ENCODE results near the gene AFP. TPM values are rescaled to one million over a fixed set of nuclear protein-coding genes. Genes with fewer than 3 reads are reported as not detected.

The AFP gene
- total and polyA plus RNA-seq, 2 of the 4 experiments (the other 2 are of a cell fraction) = 0.87 to 1.3 TPM

- dilution Hi-C loops (cut with HindIII; ENCODE audit: low sequenced_read_pairs, unreplicated experiment) (no loop called here), in situ Hi-C loops (cut with MboI; ENCODE audit: low sequenced_read_pairs) (no loop called here), intact Hi-C loops (cut with micrococcal nuclease) (no loop called here)
- no TSS peak for BruUV-seq (replicated peaks)
- Histone ChIP-seq H3K9me3 (ENCODE audit: control insufficient read depth, insufficient read depth, low read length) (no peaks in the 10 kb centered on the region), H3K9ac (ENCODE audit: low read depth, low read length) (no peak overlapping the region), H2AK5ac (ENCODE audit: low read depth, low read length) (no peak overlapping the region), H3K79me1 (ENCODE audit: low read depth in 1 of 2, low read length in 2 of 2) (no peaks in the 10 kb centered on the region), H3K18ac (ENCODE audit: low read depth, low read length) (no peak overlapping the region), H4K5ac (ENCODE audit: low read depth, low read length) (no peak overlapping the region), H3K56ac (ENCODE audit: extremely low read depth, insufficient read depth, low read length) (no peak overlapping the region), H2BK20ac (ENCODE audit: low read depth, low read length) (no peak overlapping the region), H2AK9ac (replicated peaks; ENCODE audit: low read depth, low read length, poor library complexity) (no peak overlapping the region), H3K9me1 (ENCODE audit: insufficient read depth, low read length) (no peaks in the 10 kb centered on the region), H3K4me3 (ENCODE audit: insufficient read depth, low read depth, low read length) (no peak overlapping the region), H2AFZ (replicated peaks; ENCODE audit: low read length, poor library complexity) (no peak overlapping the region), H3K4ac (ENCODE audit: low read depth, low read length) (no peak overlapping the region), H3K4me2 (ENCODE audit: low read depth, low read length) (no peak overlapping the region), H4K20me1 (ENCODE audit: insufficient read depth, low read length) (no peaks in the 10 kb centered on the region), H3K36me3 (ENCODE audit: control insufficient read depth, insufficient read depth, low read length) (no peaks in the 10 kb centered on the region), H2BK120ac (ENCODE audit: low read depth, low read length) (no peak overlapping the region), H3K27ac (ENCODE audit: insufficient read depth, low read length) (no peak overlapping the region), H3K14ac (replicated peaks; ENCODE audit: low read depth, low read length) (no peak overlapping the region), H3K4me1 (ENCODE audit: control insufficient read depth, insufficient read depth, low read length) (no peaks in the 10 kb centered on the region), H4K91ac (ENCODE audit: insufficient read depth, low read depth, low read length) (no peak overlapping the region), H2BK15ac (ENCODE audit: low read depth, low read length) (no peak overlapping the region), H3K27me3 (ENCODE audit: control insufficient read depth, insufficient read depth, low read length) (peaks cover 7% of the 10 kb centered on the region), H2BK5ac (ENCODE audit: low read depth, low read length, poor library complexity, severe bottlenecking) (no peak overlapping the region), H3K23ac (ENCODE audit: low read depth, low read length) (no peak overlapping the region), H4K8ac (ENCODE audit: low read depth in 2 of 2, low read length in 2 of 2) (no peak overlapping the region)
- TF ChIP-seq MXI1 (IDR thresholded peaks at IDR 0.05; ENCODE audit: borderline replicate concordance, low read depth, low read length) (no peak), CTCF (conservative IDR thresholded peaks at IDR 0.05; ENCODE audit: low read depth, low read length) (no peak), USF2 (IDR thresholded peaks at IDR 0.05; ENCODE audit: low read depth, low read length) (no peak), FOS (IDR thresholded peaks at IDR 0.05; ENCODE audit: low read depth, low read length) (no peak), RCOR1 (IDR thresholded peaks at IDR 0.05; ENCODE audit: insufficient replicate concordance, low read length) (no peak), CHD1 (IDR thresholded peaks at IDR 0.05; ENCODE audit: low read depth, low read length) (no peak)
- DNase-seq (no peak), ATAC-seq (ENCODE audit: low read depth) (no peak)
- 33% methylated on average over 1 of the region's 2 CpGs; no CpG with 5 or more reads in 1 of the 2 experiments for WGBS, 2 experiments (ENCODE audit: extremely low coverage in 2 of 2, insufficient read length in 1 of 2)
- POLR2A ChIA-PET (ENCODE audit: unreplicated experiment) = no interaction called here
- CTCF ChIA-PET = interaction anchor here (2.0 kb wide), 1 partner anchor 13 kb away, joined by 6 read pairs; no protein-coding TSS in a partner anchor
These were observed 2.9 kb upstream of the AFP start for GRCh38 chr4:73433140-73433539.
